IMR-90 (cell line): Measurements from ENCODE around the gene MPP2. TPM values are rescaled to one million over a fixed set of nuclear protein-coding genes. Genes with fewer than 3 reads are reported as not detected.

Experiments used
- ATAC-seq: fragments of 200-7000 bp; cut with Tn5 transposase; 2 replicates; pipeline ENCODE4 v1.9.1; 2020; ENCODE audit warnings: low read depth, mild to moderate bottlenecking, moderate library complexity
- BruUV-seq: library from RNA; stranded (reverse); fragments of 400-500 nt; replicated peaks from 2 replicates; lab custom pipeline; 2021; lab: Mats Ljungman, UMichigan
- CTCF ChIA-PET: fragments of 300-600 bp; formaldehyde crosslinking; extraction: SDS; loops from one replicate; lab custom pipeline; 2021; ENCODE audit warnings: antibody characterized with exemption; lab: Yijun Ruan, JAX
- POLR2A ChIA-PET: fragments of 300-600 bp; sonication (Branson Sonifier 250); formaldehyde crosslinking; loops from one replicate; lab custom pipeline; 2022; ENCODE audit warnings: antibody characterized with exemption; ENCODE audit not compliant: unreplicated experiment; lab: Charles Lee
- DNase-seq: peaks from one replicate; pipeline ENCODE4 v3.0.0; 2013
- H2AFZ ChIP-seq: replicated peaks from 2 replicates; pipeline ENCODE3; 2013; ENCODE audit warnings: low read length, mild to moderate bottlenecking; ENCODE audit not compliant: poor library complexity
- H2AK5ac ChIP-seq: 2 replicates; pipeline ENCODE4 v1.6.1; 2013; ENCODE audit warnings: low read depth, low read length, inconsistent platforms
- H2AK9ac ChIP-seq: replicated peaks from 2 replicates; pipeline ENCODE3; 2013; ENCODE audit warnings: mild to moderate bottlenecking, low read depth, low read length, moderate library complexity; ENCODE audit not compliant: poor library complexity
- H2BK120ac ChIP-seq: 2 replicates; pipeline ENCODE4 v1.6.1; 2013; ENCODE audit warnings: low read depth, low read length, inconsistent platforms
- H2BK15ac ChIP-seq: 3 replicates; pipeline ENCODE4 v1.6.1; 2013; ENCODE audit warnings: low read depth, low read length, inconsistent platforms
- H2BK20ac ChIP-seq: 2 replicates; pipeline ENCODE4 v1.6.1; 2013; ENCODE audit warnings: low read depth, mild to moderate bottlenecking, inconsistent platforms, low read length, moderate library complexity
- H2BK5ac ChIP-seq: 2 replicates; pipeline ENCODE4 v1.6.1; 2013; ENCODE audit warnings: mild to moderate bottlenecking, low read depth, low read length, inconsistent platforms; ENCODE audit not compliant: poor library complexity, severe bottlenecking
- H3K14ac ChIP-seq: replicated peaks from 2 replicates; pipeline ENCODE4 v1.6.1; 2013; ENCODE audit warnings: low read depth, low read length, inconsistent platforms
- H3K18ac ChIP-seq: 2 replicates; pipeline ENCODE4 v1.6.1; 2013; ENCODE audit warnings: low read depth, low read length, control low read depth
- H3K23ac ChIP-seq: 2 replicates; pipeline ENCODE4 v1.6.1; 2013; ENCODE audit warnings: low read depth, low read length, inconsistent platforms
- H3K27ac ChIP-seq: 2 replicates; pipeline ENCODE4 v1.5.1; 2013; ENCODE audit warnings: mild to moderate bottlenecking, control low read depth, low read length; ENCODE audit not compliant: insufficient read depth
- H3K27me3 ChIP-seq: 2 replicates; pipeline ENCODE4 v1.6.1; 2013; ENCODE audit warnings: low read length; ENCODE audit not compliant: control insufficient read depth, insufficient read depth
- H3K36me3 ChIP-seq: 2 replicates; pipeline ENCODE4 v1.6.1; 2013; ENCODE audit warnings: low read length, mixed read lengths; ENCODE audit not compliant: control insufficient read depth, insufficient read depth
- H3K4ac ChIP-seq: 2 replicates; pipeline ENCODE4 v1.6.1; 2013; ENCODE audit warnings: low read depth, low read length, inconsistent platforms
- H3K4me1 ChIP-seq: 2 replicates; pipeline ENCODE4 v1.6.1; 2013; ENCODE audit warnings: low read length, mixed read lengths; ENCODE audit not compliant: control insufficient read depth, insufficient read depth
- H3K4me2 ChIP-seq: 2 replicates; pipeline ENCODE4 v1.6.1; 2013; ENCODE audit warnings: low read depth, mild to moderate bottlenecking, control low read depth, low read length, moderate library complexity
- H3K4me3 ChIP-seq: 2 replicates; pipeline ENCODE4 v1.5.1; 2013; ENCODE audit warnings: low read depth, mild to moderate bottlenecking, control low read depth, low read length, moderate library complexity; ENCODE audit not compliant: insufficient read depth
- H3K56ac ChIP-seq: 2 replicates; pipeline ENCODE4 v1.6.1; 2013; ENCODE audit warnings: low read length, inconsistent platforms; ENCODE audit not compliant: insufficient read depth; ENCODE audit errors: extremely low read depth
- H3K79me1 ChIP-seq, 2 experiments: 2 replicates each; pipeline ENCODE4 v1.6.1; 2013; ENCODE audit warnings: low read length in 2 of 2, inconsistent platforms in 1 of 2, low read depth in 1 of 2
- H3K9ac ChIP-seq: 2 replicates; pipeline ENCODE4 v1.6.1; 2013; ENCODE audit warnings: low read depth, low read length, control low read depth
- H3K9me1 ChIP-seq: 2 replicates; pipeline ENCODE4 v1.6.1; 2013; ENCODE audit warnings: low read length, inconsistent platforms; ENCODE audit not compliant: insufficient read depth
- H3K9me3 ChIP-seq: 2 replicates; pipeline ENCODE4 v1.6.1; 2013; ENCODE audit warnings: low read length; ENCODE audit not compliant: control insufficient read depth, insufficient read depth
- H4K20me1 ChIP-seq: 2 replicates; pipeline ENCODE4 v1.6.1; 2013; ENCODE audit warnings: low read length, inconsistent platforms; ENCODE audit not compliant: insufficient read depth
- H4K5ac ChIP-seq: 2 replicates; pipeline ENCODE4 v1.6.1; 2013; ENCODE audit warnings: mild to moderate bottlenecking, low read depth, low read length, control low read depth
- H4K8ac ChIP-seq, 2 experiments: 2 replicates each; pipeline ENCODE4 v1.6.1; 2013; ENCODE audit warnings: low read depth in 2 of 2, low read length in 2 of 2, control low read depth in 1 of 2, inconsistent platforms in 1 of 2
- H4K91ac ChIP-seq: 2 replicates; pipeline ENCODE4 v1.6.1; 2013; ENCODE audit warnings: low read depth, low read length, inconsistent platforms; ENCODE audit not compliant: insufficient read depth
- CEBPB ChIP-seq: IDR thresholded peaks from 2 replicates; pipeline ENCODE4 v1.6.1; 2012; ENCODE audit warnings: low read depth, low read length, improper control_type of control experiment
- CHD1 ChIP-seq: IDR thresholded peaks from 2 replicates; pipeline ENCODE4 v1.6.1; 2012; ENCODE audit warnings: low read depth, low read length, improper control_type of control experiment
- CTCF ChIP-seq: conservative IDR thresholded peaks from 2 replicates; pipeline ENCODE4 v1.5.1; 2012; ENCODE audit warnings: mild to moderate bottlenecking, low read depth, low read length, improper control_type of control experiment
- MAFK ChIP-seq: IDR thresholded peaks from 2 replicates; pipeline ENCODE4 v1.6.1; 2012; ENCODE audit warnings: low read depth, low read length, improper control_type of control experiment
- MXI1 ChIP-seq: IDR thresholded peaks from 2 replicates; pipeline ENCODE4 v1.6.1; 2012; ENCODE audit warnings: low read depth, mild to moderate bottlenecking, low read length, moderate library complexity, borderline replicate concordance
- POLR2A ChIP-seq: IDR thresholded peaks from 2 replicates; pipeline ENCODE4 v1.6.1; 2012; ENCODE audit warnings: mild to moderate bottlenecking, low read depth, low read length
- RAD21 ChIP-seq: IDR thresholded peaks from 2 replicates; pipeline ENCODE4 v1.6.1; 2012; ENCODE audit warnings: low read length, improper control_type of control experiment
- RCOR1 ChIP-seq: IDR thresholded peaks from 2 replicates; pipeline ENCODE4 v1.6.1; 2012; ENCODE audit warnings: mild to moderate bottlenecking, low read length, improper control_type of control experiment; ENCODE audit not compliant: insufficient replicate concordance
- SMC3 ChIP-seq: fragments of 150-350 bp; IDR thresholded peaks from 2 replicates; pipeline ENCODE4 v1.6.1; 2016; ENCODE audit warnings: low read depth, mild to moderate bottlenecking, antibody characterized with exemption, low read length, moderate library complexity
- WGBS, 2 experiments: methylation state at CpG; one replicate each; pipeline versions ENCODE4 v1.1.5 to v1.1.7; 2013; ENCODE audit warnings: missing lambda C conversion rate in 2 of 2; ENCODE audit not compliant: insufficient read length in 1 of 2; ENCODE audit errors: extremely low coverage in 2 of 2; 5-methylcytosine and 5-hydroxymethylcytosine counted together
- dilution Hi-C: fragments of 300-500 bp; cut with HindIII; formaldehyde crosslinking; loops from one replicate; pipeline ENCODE4 v1.14.3; 2018; ENCODE audit warnings: low sequenced_read_pairs; ENCODE audit not compliant: unreplicated experiment
- in situ Hi-C: fragments of 300-500 bp; cut with MboI; formaldehyde crosslinking; loops from 3 replicates; pipeline ENCODE4 v1.14.3; 2019; ENCODE audit warnings: low sequenced_read_pairs, inconsistent platforms, mixed read lengths
- intact Hi-C: fragments of 100-400 bp; cut with micrococcal nuclease; formaldehyde crosslinking; loops from 2 replicates; pipeline ENCODE4 v1.10.0; 2022
- polyA plus RNA-seq, 3 experiments: library from polyadenylated mRNA; depleted of rRNA; stranded (reverse); fragments of >200 nt; gene quantifications; 2 replicates each; pipeline ENCODE4 v1.2.3, GENCODE V29; 2012; ENCODE audit warnings: low replicate concordance in 1 of 3
- total RNA-seq: library from RNA; depleted of rRNA; stranded (reverse); fragments of >200 nt; gene quantifications from 2 replicates; pipeline ENCODE4 v1.2.3, GENCODE V29; 2012
- TF ChIP-seq, protein P1 (sequence below): fragments of 150-350 bp; IDR thresholded peaks from 2 replicates; pipeline ENCODE4 v1.6.1; 2017; ENCODE audit warnings: mild to moderate bottlenecking, antibody characterized with exemption, low read length, low read depth
- TF ChIP-seq, protein P2 (sequence below): fragments of 150-350 bp; IDR thresholded peaks from 2 replicates; pipeline ENCODE4 v1.6.1; 2016; ENCODE audit warnings: low read depth, mild to moderate bottlenecking, low read length, moderate library complexity, borderline replicate concordance

Gene MPP2
- total and polyA plus RNA-seq, 2 of the 4 experiments (the other 2 are of a cell fraction): 3.2 to 3.8 TPM

- Histone ChIP-seq H3K36me3 (no peaks in the 10 kb centered on the region), H3K56ac (no peak overlapping the region), H2BK15ac (no peak overlapping the region), H4K5ac (no peak overlapping the region), H3K23ac (no peak overlapping the region), H3K9ac (no peak overlapping the region), H2AFZ (no peak overlapping the region), H3K4me2 (no peak overlapping the region), H2BK120ac (no peak overlapping the region), H3K18ac (no peak overlapping the region), H3K27ac (no peak overlapping the region), H3K9me3 (no peaks in the 10 kb centered on the region), H3K4ac (no peak overlapping the region), H2BK5ac (no peak overlapping the region), H2AK5ac (no peak overlapping the region), H2BK20ac (no peak overlapping the region), H4K91ac (no peak overlapping the region), H4K20me1 (no peaks in the 10 kb centered on the region; the same call in 1 of the 2 replicates), H3K4me3 (no peak overlapping the region), H3K9me1 (no peaks in the 10 kb centered on the region; the same call in 1 of the 2 replicates), H3K14ac (no peak overlapping the region), H2AK9ac (no peak overlapping the region), H3K4me1 (no peaks in the 10 kb centered on the region; the same call in 1 of the 2 replicates), H3K27me3 (peaks cover 60% of the 10 kb centered on the region), H4K8ac (no peak overlapping the region), H3K79me1 (no peaks in the 10 kb centered on the region)
- ChIA-PET POLR2A (no interaction called here), CTCF (no interaction called here)
- no CpG with 5 or more reads among the region's 6 CpGs for WGBS, 2 experiments
- in situ Hi-C loops (no loop called here), intact Hi-C loops (no loop called here), dilution Hi-C loops (no loop called here)
- DNase-seq: no peak
- TF ChIP-seq CHD1: no peak
- TF ChIP-seq CTCF: no peak
- TF ChIP-seq MAFK: no peak
- TF ChIP-seq SMC3: no peak
- no peak for TF ChIP-seq MXI1
- TF ChIP-seq, protein P1, sequence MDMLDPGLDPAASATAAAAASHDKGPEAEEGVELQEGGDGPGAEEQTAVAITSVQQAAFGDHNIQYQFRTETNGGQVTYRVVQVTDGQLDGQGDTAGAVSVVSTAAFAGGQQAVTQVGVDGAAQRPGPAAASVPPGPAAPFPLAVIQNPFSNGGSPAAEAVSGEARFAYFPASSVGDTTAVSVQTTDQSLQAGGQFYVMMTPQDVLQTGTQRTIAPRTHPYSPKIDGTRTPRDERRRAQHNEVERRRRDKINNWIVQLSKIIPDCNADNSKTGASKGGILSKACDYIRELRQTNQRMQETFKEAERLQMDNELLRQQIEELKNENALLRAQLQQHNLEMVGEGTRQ: no peak
- no peak for TF ChIP-seq RCOR1
- no peak for TF ChIP-seq CEBPB
- TF ChIP-seq POLR2A: no peak
- TF ChIP-seq, protein P2, sequence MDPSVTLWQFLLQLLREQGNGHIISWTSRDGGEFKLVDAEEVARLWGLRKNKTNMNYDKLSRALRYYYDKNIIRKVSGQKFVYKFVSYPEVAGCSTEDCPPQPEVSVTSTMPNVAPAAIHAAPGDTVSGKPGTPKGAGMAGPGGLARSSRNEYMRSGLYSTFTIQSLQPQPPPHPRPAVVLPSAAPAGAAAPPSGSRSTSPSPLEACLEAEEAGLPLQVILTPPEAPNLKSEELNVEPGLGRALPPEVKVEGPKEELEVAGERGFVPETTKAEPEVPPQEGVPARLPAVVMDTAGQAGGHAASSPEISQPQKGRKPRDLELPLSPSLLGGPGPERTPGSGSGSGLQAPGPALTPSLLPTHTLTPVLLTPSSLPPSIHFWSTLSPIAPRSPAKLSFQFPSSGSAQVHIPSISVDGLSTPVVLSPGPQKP: no peak
- TF ChIP-seq RAD21: no peak
- no TSS peak for BruUV-seq
- ATAC-seq: no peak
These were observed 28.6 kb upstream of the MPP2 start for GRCh38 chr17:43935926-43936261.
